NCI-H69 (cell line): ENCODE results near the gene TMEM131.
"Not testable (repeated sequence)": the region's sequence is repeated elsewhere in the genome, so short reads cannot be mapped to it uniquely, and the experiment has no call there.

Source experiments
- DNase-seq: peaks from one replicate; lab custom pipeline; 2025; lab: John Stamatoyannopoulos, UW

The TMEM131 gene

DNA sequence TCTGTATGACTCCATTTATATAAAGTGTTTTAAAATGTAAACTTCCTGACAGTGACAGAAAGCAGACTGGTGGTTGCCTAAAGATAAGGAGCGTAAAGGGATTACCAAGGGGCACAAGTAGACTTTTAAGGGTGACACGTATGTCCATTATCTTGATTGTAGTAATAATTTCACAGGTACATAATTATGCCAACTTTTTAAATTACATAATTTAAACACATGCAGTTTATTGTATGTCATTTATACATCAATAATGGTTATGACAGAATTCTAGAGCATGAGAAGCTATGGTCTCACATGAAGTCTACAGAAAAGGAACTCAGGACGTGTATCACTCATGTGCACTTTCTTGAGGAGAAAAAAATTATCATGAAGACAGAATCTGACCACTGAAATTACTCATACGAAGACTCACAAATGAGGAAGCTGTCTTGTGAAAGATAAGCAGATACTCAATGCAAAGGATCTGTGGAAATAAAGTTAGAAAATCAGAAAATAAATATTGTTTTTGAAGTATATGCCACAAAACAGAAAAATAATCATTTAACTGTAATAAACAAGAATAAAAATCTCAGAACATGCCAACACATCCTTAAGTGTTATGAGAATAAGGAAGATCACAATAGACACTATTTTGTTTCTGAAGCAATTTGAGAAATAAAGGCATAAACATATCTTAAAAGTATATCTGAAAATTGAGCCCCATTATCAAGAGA, 84.4 kb downstream of the TMEM131 start:
- DNase-seq = no peak

DNA sequence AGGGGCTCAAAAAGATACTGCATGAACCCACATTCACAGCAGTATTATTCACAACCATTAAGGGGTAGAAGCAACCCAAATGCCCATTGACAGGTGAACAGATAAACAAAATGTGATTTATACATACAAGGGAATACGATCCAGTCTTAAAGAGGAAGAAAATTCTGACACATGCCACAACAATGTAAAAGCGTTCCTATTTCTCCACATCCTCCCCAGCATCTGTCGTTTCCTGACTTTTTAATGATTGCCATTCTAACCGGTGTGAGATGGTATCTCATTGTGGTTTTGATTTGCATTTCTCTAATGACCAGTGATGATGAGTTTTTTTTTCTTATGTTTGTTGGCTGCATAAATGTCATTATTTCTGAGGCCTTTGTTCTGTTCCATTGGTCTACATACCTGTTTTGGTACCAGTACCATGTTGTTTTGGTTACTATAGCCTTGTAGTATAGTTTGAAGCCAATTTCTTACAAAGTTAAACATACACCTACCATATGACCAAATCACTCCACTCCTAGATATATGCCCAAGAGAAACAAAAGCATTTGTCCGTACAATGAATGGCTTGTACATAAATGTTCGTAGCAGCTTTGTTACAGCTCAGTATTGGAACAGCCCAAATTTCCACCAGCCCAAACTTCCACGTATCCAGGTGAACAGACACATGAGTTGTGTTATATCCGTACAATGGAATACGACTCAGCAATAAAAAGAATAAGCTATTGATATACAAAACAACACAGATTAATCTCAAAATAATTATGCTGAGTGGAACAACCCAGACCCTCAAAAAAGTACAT, 85.1 kb downstream of the TMEM131 start:
- DNase-seq = no peak

DNA sequence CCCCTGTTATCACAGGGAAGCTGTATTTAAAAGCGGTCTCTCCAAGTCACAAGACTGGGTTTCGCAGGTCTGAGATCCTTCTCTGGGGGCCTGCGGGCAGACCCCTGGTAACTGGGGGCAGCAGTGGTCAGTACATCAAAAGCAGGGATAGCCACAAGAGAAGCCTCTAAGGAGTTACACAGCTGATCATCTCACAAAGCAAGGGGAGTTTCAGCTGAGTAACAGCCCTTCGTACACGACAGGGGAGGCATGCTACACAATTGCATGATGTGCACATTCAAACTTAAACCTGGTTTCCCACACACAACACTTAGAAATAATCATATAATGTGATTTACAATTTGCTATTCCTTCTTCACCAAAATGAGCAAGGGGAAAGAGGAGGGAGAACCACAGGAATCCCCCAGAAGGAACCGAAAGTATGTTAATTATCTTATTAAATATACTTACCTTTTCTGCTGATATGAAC, 87.5 kb downstream of the TMEM131 start:
- no peak for DNase-seq

DNA sequence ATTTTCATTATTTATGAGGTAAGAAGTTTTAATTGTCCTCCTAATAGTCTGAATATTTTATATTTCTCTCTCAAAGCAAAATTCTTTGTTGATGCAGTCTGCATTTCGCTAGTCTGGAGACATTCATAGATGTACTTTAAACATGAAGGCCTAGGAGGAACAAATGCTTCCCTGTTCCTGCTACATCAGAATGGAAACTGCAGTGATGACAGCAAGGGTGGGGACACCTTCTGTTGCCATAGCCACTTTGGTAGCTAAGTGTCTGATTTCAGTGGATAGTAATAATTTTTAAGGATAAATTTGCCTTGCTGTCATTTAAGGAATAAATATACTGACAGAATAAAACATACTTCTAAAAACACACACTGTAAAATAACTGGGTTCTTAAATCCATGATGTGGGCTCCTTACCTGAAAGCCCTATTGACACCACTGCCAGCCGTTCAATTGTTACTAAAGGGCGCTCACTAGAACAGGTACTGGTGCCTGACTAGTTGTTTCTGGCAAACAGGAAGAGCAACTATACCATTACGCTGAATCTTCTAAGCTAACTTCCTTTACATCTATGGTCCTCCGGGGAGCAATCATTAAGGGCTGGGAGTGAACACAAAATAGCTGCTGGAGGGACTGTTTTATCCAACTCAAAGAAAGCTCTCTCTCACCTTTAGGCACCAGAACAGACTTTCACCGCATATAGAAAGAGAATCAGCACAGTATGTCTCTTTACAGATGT, 88.2 kb downstream of the TMEM131 start:
- no peak for DNase-seq

DNA sequence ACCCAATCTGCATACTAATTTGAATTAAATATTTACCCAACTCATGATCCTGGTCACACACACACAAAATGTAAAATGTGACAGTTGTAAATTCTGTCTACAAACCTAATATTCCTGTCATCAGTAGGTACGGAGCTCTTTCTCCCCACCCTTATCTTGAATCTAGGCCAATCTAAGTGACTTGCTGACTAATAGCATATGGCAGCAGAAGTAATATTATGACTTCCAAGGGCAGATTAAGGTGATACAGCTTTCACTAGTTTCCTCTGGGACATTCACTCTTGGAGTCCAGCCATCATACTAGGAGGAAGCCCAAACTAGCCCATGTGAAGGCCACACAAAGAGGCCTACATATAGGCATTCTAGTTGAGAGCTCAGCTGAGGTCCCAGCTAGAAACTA, 89.4 kb downstream of the TMEM131 start:
- DNase-seq = no peak

DNA sequence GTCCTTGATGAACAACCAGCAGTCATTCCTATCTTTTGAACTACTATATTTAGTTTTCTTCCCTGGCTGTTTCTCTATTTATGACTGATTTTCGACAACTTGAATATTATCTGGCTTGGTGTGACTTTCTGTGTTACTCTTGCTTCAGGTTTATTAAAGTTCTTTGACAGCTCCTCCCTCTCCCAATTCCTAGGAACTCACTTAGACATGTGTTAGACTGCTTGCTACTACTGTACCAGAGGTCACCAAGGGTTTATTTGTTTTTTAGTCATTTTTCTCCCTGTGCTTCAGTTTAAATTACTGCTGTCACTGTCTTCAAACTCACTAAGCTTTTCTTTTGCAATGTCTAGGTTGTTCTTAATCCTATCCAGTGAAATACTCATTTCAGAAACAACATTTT, 90.5 kb downstream of the TMEM131 start:
- DNase-seq = no peak

DNA sequence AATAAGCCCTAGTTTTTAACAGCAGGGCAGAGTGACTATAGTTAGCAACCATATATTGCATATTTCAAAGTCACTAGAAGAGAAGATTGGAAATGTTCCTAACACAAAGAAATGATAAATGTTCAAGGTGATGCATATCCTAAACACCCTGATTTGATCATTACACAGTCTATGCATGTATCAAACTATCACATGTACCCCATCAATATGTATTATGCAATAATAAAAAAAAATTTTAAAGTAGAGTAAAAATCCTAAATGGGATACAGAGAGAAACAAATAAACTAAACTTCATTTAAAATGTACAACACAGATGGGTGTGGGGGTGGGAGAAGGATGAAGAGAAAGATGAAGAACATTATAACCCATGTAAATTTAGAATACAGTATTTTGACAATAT, 93.9 kb downstream of the TMEM131 start:
- DNase-seq = no peak

DNA sequence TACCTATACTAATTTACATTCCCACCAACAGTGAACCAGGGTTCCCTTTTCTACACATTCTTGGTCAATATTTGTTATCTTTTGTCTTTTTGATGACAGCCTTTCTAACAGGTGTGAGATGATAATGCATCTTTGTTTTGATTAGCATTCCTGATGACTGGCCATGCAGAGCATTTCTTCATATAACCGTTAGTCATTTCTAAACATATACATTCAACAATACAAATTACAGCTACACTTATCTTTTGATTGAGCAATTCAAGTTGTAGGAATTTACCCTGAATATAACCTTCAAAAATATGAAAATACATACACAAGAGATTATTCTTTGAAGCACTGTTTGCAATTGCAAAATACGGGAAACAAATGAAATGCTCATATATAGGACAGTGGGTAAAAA, 94.9 kb downstream of the TMEM131 start:
- DNase-seq = peak; percentile 37

DNA sequence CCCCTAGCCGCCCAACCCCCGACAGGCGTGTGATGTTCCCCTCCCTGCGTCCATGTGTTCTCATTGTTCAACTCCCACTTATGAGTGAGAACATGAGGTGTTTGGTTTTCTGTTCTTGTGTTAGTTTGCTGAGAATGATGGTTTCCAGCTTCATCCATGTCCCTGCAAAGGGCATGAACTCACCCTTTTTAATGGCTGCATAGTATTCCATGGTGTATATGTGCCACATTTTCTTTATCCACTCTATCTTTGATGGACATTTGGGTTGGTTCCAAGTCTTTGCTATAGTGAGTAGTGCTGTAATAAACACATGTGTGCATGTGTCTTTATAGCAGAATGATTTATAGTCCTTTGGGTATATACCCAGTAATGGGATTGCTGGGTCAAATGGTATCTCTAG, 102.7 kb downstream of the TMEM131 start:
- not testable (repeated sequence) for DNase-seq

DNA sequence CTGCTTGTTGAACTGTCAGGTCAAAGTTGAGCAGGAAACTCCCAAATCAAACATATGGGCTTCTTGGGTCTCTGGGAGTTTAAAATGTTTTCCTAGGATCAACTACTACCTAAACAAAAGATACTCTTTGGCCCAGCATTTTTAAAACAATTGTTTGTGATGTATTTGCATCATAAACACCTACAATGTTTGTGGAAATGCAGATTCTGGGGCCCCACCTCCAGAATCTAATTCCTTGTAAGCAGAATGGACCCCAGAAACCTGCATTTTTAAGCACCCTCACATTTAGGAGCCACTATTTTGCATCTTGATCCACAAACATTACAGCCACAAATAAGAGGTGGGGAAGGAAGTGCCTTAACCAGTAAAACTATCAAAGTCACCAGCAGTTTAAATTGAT, 104.1 kb downstream of the TMEM131 start:
- DNase-seq = no peak

DNA sequence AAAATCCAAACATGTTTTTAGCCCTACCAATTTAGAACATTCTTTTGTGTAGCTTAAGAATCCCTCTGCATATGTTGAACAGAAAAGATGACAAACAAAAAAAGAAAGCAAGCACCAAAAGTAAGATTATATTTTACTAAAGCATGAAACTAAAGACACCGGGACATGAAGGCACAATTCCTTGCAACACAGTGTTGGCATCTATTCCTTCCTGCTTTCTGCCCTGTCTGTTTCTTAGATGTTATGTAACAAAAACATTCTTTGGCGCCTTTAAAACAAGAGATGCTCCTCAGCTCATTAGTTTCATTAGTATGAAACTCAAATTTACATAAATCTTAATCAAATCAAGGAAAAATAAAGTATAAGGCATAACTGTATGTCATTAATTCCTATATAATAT, 106.6 kb downstream of the TMEM131 start:
- no peak for DNase-seq

DNA sequence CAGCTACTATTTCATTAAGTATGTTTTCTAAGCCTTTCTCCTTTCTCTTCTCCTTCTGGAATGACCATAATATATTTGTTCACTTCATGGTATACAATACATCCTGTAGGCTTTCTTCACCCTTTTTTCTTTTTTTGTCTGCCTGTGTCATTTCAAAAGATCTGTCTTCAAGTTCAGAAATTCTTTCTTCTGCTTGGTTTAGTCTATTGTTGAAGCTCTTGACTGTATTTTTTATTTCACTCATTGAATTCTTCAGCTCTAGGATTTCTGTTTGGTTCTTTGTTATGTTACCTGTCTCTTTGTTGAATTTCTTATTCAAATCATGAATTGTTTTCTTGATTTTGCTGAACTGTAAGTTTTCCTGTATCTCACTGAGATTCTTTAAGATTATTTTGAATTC, 109.9 kb downstream of the TMEM131 start:
- DNase-seq = no peak

DNA sequence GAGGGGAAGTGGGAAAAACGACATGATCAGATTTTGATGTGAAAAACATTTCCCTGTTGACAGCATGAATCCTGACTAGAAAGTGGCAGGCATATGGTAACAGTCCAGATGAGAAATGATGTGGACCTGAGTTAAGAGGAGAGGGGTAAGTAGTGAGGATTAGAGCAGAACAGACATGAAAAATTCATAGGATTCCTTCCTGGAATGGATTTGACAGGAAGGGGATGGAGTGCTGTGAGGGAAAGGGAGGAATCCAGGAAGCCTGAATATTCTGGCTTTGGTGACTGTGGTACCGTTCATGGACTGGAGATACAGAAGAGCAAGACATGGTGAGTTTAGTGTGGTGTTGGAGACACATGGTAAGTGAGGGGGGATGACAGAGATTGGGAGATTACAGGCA, 115.4 kb downstream of the TMEM131 start:
- DNase-seq = no peak

DNA sequence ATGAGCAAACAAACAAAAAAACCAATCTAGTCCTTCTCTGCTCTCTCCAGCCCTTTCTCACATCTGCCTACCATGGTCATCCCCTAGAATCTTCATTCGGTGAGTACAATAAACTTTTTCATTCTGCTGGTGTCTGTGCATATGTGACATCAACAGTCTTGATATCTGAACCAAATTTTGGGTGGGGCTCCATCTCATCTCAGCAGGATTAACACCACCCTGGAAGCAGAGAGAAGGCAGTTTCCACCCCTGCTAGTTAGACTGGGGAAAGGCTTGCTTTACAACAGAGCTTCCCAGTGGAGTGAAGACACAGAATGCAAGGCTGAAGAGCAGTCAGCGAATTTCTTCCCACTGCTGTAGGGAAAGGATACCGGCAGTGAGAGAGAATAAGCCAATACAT, 116.9 kb downstream of the TMEM131 start:
- DNase-seq = no peak

DNA sequence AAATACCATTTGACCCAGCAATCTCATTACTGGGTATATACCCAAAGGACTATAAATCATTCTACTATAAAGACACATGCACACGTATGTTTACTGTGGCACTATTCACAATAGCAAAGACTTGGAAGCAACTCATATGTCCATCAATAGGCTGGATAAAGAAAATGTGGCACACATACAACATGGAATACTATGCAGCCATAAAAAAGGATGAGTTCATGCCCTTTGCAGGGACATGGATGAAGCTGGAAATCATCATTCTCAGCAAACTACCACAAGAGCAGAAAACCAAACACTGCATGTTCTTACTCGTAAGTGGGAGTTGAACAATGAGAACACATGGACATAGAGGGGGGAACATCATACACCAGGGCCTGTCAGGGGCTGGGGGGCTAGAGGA, 117.4 kb downstream of the TMEM131 start:
- not testable (repeated sequence) for DNase-seq

DNA sequence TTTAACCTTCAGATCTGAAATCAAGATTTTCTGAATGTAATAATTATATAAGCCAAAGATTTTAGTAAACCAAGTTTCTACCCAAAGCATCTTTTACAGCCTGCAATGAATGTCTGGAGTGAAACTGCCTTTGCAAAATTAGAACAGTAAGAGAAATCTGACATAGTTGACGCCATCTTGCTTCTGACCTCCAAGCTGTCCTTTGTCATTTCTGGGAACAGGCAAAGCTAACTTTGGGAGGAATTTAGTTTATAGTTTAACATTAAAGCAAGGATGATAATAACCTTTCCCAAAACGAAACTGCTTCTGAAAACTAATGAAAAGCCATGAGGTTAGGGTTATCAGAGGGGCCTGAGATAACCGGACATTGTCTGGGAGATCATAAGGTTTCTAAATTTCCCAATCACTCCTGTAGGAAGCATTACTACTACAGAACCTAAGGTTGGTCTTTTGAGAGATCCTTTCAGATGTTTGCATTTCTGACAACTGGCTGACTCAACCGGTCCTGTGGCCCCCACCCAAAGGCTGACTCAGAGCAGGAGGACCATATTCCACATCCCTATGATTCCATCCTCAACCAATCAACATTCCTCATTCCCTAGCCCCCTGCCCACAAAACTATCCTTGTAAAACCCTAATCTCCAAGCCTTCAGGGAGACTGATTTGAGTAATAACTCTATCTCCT, 124.5 kb downstream of the TMEM131 start:
- no peak for DNase-seq

DNA sequence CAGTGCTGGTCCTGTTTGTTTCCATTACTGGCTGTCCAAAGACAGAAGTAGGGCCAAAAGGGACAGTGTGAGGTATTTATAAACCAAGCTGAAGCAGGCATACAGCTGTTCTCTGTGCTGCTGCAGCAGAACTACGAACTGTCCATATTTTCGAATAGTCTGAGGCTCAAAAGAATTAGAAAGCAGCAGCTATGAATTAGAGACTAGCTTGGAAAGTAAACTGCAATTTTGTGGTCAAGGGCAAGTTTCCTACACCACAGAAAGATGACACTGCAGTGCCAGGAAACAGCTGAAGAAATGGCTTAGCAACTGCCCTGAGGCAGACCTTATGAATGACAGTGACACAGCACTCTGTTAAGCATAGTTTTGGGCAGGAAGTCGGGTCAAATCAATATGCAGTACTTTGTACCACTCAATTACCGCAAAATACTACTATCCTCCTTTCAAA, 125.3 kb downstream of the TMEM131 start:
- peak; percentile 38 for DNase-seq

DNA sequence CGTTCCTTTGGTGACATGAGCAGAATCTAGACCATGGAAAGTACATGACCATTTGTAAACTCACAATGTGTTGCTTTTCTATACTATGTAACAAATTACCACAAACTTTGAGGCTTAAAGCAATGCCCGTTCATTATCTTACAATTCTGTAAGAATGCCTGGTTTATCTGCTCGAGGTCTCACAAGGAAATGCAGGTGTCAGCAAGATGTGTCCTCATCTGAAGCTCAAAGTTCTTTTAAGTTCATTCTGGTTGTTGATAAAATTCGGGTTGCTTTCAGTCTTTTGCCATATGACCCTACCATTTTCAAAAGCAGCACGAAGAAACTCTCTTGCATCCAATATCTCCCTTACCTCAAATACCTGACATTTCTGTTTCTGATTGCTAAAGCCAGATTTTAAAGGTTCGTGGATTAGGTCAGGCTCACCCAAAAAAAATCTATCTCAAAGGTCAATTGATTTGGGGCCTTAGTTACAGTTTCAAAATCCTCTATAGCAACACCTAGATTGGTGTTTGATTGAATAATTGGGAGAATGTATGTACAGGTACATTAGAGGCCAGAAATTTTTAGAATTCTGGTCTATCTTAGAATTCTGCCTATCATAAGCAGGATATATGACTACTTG, 125.9 kb downstream of the TMEM131 start:
- no peak for DNase-seq

DNA sequence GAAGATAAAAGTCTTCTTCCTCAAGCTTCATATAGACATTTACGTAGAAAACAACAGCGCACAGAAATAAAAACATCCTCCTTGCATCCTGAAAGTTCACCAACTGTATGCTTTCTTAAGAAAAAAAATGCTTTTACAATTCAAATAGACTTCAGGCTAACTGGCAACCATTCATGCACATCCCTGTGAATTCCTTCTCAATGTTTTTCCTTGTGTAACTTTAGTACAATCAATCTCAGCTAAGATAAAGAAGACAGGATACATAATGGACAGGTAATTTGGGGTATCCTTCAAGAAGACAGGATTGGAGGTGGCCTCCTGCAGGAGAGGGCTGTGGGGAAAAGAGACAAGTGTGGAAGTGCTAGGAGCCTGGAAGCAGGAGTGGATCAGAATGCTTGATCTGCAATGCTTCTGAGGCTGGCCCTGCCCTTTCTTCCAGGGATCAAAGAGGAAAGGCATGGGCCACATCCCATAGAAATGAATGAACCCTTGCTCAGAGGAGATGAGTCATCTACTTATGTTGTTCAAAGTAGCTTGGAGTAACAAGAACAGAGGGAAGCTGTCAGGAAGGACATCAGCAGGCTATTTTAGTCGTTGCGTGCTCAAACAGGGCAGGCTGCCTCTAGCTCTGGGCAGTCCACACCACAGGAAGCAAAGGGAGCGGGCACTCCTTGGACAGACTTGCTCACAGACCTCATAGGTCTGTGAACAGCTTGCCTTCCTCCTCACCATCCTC, 126.6 kb downstream of the TMEM131 start:
- DNase-seq = no peak

DNA sequence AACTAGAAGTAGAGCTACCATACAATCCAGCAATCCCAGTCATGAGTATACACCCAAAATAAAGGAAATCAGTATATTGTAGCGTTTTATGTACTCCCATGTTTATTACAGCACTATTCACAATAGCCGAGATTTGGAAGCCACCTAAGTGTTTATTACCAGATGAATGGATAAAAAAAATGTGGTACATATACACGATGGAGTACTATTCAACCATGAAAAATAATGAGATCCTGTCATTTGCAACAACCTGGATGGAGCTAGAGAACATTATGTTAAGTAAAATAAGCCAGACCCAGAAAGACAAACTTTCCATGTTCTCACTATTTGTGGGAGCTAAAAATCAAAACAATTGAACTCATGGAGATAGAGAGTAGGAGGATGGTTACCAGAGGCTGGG, 131.9 kb downstream of the TMEM131 start:
- no peak for DNase-seq

DNA sequence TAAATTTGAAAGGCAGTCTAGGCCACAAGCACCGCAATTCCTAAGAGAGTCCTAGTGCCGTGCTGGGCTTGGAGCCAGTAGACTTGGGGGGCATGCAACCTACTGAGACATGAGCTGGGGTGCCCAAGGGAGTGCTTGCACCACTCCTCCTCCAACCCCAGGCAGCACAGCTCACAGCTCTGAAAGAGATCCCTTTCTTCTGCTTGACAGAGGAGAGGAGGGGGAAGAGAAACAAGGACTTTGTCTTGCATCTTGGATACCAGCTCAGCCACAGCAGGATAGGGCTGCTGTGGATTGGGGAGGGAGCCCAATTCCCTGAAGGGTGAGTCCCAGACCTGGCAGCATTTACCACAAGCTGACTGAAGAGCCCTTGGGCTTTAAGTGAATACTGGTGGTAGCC, 134.6 kb downstream of the TMEM131 start:
- DNase-seq = no peak
